GM18867 (cell line): ENCODE measurements around the gene NKAIN2.
"Not testable (repeated sequence)": the region's sequence is repeated elsewhere in the genome, so short reads cannot be mapped to it uniquely, and the experiment has no call there.

Experiments
- ATAC-seq: cut with Tn5 transposase; IDR thresholded peaks from one replicate; pipeline ENCODE4 v1.9.1; 2021; ENCODE audit warnings: mild to moderate bottlenecking, moderate library complexity; ENCODE audit not compliant: unreplicated experiment

The NKAIN2 gene

GRCh38 chr6:124539096-124539495, 735.4 kb downstream of the NKAIN2 start:
- no peak for ATAC-seq

- no peak for ATAC-seq
These were observed 737.9 kb downstream of the NKAIN2 start for GRCh38 chr6:124541573-124541972.

GRCh38 chr6:124546601-124547000, 742.9 kb downstream of the NKAIN2 start:
- ATAC-seq = no peak

GRCh38 chr6:124551711-124552233, 748.1 kb downstream of the NKAIN2 start:
- no peak for ATAC-seq

GRCh38 chr6:124557873-124558272, 754.2 kb downstream of the NKAIN2 start:
- no peak for ATAC-seq

- not testable (repeated sequence) for ATAC-seq
These were observed 756.4 kb downstream of the NKAIN2 start for GRCh38 chr6:124560078-124560477.

- no peak for ATAC-seq
These were observed 757.4 kb downstream of the NKAIN2 start for GRCh38 chr6:124560873-124561567.

GRCh38 chr6:124561635-124562130, 758.0 kb downstream of the NKAIN2 start:
- no peak for ATAC-seq

- ATAC-seq = not testable (repeated sequence)
These were observed 760.5 kb downstream of the NKAIN2 start for GRCh38 chr6:124564125-124564524.

GRCh38 chr6:124567401-124567800, 763.7 kb downstream of the NKAIN2 start:
- ATAC-seq = no peak

GRCh38 chr6:124573953-124574352, 770.3 kb downstream of the NKAIN2 start:
- ATAC-seq = no peak

- ATAC-seq = no peak
These were observed 774.1 kb downstream of the NKAIN2 start for GRCh38 chr6:124577734-124578281.

- ATAC-seq = no peak
These were observed 786.3 kb downstream of the NKAIN2 start for GRCh38 chr6:124590001-124590400.

- ATAC-seq = no peak
These were observed 796.0 kb downstream of the NKAIN2 start for GRCh38 chr6:124599656-124600055.

- ATAC-seq = no peak
These were observed 801.1 kb downstream of the NKAIN2 start for GRCh38 chr6:124604719-124605118.

GRCh38 chr6:124607119-124607627, 803.5 kb downstream of the NKAIN2 start:
- no peak for ATAC-seq

- no peak for ATAC-seq
These were observed 809.4 kb downstream of the NKAIN2 start for GRCh38 chr6:124613031-124613430.

- ATAC-seq = no peak
These were observed 818.7 kb downstream of the NKAIN2 start for GRCh38 chr6:124622351-124622750.

GRCh38 chr6:124633655-124634054, 830.0 kb downstream of the NKAIN2 start:
- no peak for ATAC-seq

GRCh38 chr6:124640432-124640831, 836.8 kb downstream of the NKAIN2 start:
- ATAC-seq = no peak

- no peak for ATAC-seq
These were observed 852.2 kb downstream of the NKAIN2 start for GRCh38 chr6:124655866-124656265.

GRCh38 chr6:124658053-124658452, 854.4 kb downstream of the NKAIN2 start:
- ATAC-seq = no peak
